Stimulated activated CD8-positive, alpha-beta memory T cell treated with anti-CD3 and anti-CD28 coated beads, Interleukin-4, amount 100 ng/mL, for 48 hours (primary cell): ENCODE results near the gene ROCK2.

ENCODE experiments used
- DNase-seq: peaks from one replicate; pipeline ENCODE4 v3.0.0-alpha.2; 2020

ROCK2 gene

DNA sequence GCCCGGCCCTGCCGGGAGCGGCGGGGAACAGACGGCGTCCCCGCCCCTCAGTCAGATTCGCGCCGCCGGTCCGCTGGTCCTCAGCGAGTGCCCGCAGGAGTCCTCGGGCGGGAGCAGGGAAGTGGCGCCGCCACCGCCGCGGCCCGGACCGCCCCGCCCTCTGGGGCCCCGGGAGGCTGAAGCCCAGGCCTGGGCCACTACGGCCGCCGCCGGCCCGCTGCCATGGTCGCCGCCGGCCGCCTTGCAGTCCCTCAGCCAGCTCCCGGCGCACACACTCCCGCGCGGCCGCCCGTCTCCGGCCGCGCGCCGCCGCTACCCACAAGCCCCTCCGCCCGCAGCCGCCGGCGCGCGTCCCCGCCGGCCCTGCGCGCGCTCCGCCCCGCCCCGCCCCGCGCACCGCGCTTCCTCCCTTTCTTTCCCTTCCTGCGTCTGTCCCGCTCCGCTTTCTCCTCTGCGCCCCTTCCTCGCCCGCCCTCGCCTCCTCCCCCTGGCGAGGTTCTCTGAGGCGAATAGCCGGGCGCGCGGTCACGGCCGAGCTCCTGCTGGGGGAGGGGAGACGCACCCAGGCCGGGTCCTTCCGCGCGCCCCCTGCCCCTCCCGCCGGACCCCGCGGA is at the start of gene ROCK2:
Gene ROCK2, minus strand, starts transcription at position 295 of the 614 bp plus-strand sequence. CDS start 500 bp downstream, outside the sequence.
- DNase-seq, result peak; percentile 80

DNA sequence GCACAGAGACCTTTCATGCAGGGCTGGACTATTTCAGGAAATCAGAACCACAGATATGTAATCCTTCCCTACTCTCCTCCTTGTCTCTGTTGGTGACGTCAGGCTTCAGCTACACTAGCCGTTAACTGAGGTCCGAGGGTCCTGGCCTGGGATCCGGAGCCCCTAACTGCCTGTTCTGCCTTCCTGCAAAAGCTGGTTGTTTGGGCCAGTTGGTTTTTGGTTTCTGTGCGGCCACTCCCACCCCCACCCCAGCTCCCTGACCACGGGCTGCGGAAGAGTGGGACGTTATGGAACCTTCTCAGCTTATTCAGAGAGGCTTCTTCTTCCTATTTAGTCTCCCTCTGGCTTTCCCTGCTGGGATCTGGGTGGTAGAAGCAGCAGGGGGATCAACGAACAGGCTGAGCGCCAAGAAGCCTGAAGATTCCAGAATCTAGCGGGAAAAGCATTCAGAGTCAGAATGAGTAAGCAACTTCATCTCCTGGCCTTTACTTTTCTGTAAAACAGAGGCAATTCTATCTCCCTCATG is 49.3 kb upstream of the ROCK2 start:
- no peak for DNase-seq

DNA sequence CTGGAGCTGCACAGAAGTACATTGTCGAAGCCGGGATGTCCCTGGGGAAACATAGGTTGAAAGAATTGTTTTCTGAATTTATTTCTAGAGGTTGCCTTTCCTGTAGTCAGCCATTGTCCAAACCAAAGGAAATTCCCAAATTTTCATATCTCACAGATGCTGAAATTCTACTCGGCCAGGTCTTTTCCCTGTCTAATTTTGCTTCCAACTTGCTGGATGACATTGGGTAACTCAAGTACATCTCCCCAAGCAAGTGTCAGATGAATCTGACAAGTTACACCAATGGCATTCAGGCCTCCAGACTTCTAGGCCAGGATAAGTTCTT is 47.5 kb upstream of the ROCK2 start:
- no peak for DNase-seq

DNA sequence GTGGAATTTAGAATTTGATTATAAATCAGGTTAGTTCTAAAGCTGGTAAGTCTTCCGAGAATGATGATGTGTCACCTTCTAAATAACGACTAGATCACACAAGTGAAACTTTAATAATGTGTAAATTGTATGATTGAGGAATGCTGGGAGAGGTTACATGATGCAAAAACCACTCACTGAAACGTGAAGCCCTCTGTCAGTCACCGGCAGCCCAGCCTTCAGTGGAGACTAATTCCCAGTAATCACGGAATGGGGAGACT is 45.9 kb upstream of the ROCK2 start:
- DNase-seq, result no peak

DNA sequence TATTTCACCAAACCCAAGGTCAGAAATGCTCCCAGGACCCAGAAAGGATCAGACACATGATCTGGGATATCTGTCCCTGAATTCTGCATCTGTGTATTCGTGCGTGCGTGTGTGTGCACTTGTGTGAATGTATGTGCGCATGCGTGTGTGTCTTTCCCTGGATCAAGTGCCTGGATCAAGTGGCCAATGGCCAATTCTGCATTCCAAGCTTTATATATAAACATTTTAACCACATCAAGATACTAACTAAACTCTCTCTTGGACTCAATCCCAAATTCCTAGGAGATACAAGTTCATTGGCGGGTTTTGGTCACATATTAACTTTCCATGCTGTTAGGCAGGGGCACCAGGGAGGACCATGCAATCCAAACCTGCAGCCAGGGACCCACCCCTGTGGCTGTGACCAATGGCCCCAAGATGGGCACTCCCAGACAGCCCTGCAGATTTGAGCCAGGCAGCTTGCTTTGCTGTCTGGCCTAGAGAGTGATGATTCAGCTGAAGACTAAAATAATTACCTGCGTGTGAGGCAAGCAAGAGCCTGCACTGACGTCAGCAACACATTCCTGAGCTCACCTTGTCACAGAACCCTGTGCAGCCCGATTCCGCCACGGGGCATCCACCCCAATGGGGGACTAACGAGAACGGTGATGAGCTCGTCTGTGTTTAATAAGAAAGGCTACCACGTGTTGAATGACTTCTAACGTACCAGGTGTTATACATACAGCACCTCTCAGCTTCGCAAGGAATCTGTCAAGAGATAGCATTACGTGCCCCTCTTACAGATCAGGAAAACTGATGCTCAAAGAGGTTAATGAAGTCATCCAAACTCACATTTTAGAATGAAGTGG is 45.3 kb upstream of the ROCK2 start:
- no peak for DNase-seq

DNA sequence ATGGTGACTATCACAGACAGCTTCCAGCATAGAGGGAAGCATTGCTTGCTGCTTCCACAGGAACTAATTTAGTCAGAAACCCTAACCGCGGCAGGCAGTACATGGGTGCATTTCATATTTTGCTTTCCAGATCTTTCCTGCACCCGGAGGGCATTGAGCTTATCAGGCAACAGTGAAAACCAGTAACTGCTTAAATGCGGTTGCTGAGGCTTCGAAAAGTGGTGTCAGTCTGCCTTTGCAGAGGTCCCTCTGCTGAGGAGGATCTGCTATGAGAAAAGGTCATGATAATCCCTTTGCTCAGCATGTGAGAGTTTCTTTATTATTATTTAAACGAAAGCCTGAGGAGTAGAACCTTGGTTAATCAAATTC is 44.6 kb upstream of the ROCK2 start:
- no peak for DNase-seq

DNA sequence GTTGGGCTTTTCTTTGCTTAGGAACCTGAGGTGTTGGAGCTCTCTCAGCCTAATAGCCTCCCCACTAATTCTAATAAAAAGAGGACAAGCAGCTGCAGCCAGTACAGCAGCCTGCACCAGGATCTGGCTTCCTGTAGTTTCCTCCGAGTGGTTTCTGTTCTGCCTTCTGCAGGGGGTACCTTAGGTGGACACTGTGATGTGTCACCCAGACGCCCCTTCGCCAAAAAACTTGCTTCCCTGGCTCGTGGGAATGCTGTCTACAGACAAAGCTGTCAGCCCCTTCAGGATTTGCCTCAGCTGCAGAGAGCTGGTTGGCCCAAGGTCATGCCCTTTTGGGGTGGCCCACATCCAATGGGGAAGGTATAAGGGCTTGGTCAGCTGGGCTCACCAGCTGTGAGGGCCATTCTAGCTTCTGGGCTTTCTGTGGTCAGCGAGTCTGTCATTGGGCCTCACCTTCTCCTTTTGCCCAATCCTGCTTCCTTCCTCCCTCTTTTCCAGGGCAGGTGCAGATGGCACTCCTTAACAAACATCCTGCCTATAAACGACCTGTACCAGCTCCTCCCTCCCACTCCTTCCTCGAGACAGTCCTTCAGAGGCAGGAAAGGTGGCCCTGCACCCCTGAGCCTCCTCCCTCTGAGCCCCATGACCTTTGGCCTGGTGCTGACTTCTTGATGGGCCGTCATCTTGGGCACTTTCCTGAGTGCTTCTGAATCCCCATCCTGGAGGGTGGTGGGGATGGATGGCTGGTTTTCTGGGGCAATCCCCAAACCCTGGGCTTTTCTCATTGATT is 44.0 kb upstream of the ROCK2 start:
- no peak for DNase-seq

DNA sequence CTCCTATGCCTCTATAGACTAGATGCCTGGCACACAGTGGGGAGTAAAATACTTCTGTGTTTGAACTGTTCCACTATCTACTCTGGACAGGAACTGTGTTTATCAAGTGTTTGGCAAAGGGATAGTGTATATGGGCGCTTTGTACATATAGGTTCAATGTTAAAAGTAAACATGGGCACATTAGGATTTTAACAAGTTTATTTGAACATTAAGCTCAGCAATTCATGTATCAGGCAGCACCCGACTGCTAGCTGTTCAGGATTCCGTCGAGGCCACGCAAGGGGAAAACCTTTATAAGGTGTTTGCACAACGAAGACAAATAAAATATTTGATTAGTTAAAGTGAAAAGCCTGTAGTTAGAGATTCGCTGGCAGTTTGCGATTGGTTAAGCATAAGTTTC is 43.4 kb upstream of the ROCK2 start:
- DNase-seq, result no peak

DNA sequence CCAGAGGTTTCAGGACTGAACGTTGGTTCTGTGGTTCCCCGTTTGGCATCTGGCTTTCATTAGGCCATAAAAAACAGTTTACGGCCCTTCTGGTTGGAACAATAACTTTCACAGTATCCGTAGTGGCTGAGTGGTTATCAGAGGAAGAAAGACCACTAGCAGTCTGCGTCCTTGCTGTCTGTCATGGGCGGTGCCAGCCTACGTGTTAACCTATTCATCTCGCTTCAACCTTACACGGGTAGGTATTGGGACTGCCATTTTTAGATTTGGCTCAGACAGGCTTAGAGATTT is 42.6 kb upstream of the ROCK2 start:
- DNase-seq, result no peak

DNA sequence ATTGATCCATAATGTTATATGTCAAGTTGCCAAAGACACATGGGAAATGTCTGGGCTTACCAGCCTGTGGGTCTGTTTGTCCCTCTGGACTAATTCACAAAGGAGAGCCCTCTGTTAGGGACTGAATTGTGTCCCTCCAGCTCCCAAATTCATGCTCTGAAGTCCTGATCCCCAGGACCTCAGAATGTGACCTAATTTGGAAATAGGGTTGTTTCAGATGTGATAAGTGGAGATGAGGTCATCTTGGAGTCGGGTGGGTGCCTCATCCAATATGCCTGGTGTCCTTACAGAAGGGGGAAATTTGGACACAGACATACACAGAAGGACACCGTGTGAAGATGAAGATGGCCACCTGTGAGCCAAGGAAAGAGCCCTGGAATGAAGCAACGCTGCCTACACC is 41.4 kb upstream of the ROCK2 start:
- no peak for DNase-seq

DNA sequence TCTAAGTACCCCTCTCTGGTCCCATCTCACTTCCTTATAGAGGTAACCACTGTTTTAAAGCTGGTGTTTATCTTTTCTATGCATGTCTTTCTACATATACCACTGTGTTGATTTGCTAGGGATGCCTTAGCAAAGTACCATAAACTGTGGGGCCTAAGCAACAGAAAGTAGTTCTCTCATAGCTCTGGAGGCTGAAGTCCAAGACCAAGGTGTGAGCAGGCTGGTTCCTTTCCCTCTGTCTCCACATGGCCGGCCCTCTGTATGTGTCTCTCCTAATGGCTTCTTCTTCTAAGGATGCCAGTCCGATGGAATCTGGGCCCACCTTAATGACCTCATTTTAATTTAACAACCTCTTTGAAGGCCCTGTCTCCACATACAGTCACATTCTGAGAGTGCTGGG is 40.8 kb upstream of the ROCK2 start:
- DNase-seq, result no peak

DNA sequence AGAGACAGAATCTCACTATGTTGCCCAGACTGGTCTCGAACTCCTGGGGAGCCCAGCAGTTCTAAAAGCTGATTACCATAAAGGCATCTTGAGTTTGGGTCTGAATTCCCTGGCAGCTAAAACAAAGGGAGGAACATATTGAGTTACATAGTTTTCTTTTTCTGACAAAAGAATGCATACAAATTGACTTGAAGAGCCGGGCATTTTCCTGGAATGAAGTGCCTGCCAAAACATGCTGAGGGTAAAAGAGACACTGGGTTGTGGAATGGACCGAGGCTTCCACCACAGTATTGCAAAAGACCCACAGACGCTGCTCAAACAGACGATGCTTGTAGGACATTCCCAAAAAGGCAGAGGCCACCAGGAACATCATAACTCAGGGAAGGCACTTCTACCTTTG is 35.1 kb upstream of the ROCK2 start:
- no peak for DNase-seq

DNA sequence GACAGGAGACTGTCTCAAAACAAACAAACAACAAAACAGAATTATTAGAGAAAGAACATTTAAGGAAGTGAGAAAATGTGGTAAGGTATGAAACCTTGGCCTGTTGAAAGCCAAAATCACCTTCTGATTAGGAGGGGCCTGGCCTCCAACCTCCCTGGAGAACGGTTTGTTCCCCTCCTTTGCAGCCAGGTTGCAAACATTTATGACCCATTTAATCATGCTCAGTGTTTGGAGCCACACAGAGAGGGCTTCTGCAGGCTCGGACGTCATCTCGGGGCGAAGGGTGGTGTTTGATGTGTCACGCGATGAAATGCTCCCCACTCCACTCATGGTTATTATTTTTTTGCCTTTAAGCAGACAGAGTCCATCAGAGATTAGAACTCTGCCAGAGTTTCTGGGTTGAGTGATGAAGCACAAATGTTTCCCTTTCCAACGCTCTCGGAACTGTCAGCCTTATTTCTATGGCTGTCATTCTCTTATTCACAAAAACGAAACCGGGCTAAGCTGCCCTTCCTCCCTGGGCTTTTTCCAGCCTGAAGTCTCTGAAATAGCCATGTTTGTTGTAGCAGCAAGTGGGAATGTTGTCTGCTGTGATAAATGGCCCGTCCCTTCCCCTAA is 33.6 kb upstream of the ROCK2 start:
- no peak for DNase-seq

DNA sequence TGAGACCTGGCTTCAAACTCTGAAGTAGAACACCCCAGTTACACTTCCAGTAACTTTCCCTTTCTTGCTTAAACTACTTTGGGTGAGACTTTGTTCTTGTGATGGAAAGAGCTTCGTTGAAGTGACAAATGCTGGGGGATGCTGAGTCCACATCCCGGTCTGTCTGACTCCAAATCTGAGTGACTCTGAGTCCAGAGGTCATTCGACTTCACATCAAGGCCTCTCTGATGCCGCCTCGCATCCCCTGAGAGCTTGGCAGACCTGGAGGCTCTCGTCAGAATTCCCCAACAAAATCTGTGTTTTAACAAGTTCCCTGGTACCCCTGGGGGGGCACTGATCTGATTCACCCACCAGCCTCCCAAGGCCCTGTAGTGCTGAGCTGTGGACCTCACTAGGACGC is 31.6 kb upstream of the ROCK2 start:
- no peak for DNase-seq

DNA sequence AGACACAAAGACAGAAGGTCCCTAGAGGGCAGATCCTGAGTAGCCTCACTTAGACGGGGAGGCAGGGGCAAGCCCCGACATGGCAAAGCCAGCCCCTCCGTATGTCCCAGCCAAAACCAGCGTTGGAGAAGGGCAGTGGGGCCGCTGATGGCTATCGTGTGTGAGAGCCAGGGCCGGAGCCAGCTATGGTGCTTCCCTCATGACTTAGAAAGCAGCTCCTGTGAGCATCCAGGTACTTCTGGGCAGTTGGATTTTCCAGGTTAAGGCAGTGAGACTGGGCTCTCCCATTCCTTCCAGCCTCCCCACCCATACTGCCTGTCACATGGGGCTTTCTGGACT is 31.2 kb upstream of the ROCK2 start:
- no peak for DNase-seq

DNA sequence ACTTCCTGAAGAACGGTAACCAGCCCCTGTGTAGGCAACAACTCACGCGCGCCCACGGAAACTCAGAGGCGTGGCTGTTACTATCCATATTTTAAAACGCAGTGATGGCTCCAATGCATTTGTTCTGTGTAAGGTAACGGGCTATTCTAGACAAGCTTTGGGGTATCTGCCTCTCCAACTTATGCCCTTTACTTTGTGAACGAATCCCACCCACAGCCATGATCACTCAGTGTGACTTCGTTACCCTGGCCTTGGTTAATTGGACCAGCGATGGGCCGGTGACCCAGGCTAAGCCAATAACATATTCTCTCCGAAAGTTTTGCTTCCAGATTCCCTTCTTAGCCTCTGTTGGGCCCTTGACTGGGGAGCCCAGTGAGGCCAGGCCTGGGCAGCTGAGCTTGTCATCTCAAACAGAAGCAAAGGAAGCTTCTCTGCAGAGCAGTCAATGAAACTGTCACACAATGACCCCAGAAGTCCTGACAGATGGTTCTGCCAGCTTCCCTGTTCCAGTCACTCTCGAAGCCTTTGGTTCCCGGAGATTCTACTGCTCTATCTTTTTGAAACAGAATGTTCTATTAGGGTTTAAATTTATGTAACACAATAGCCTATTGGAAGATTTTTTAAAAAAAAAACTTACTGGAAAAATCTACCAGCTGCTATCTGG is 30.7 kb upstream of the ROCK2 start:
- DNase-seq, result no peak

DNA sequence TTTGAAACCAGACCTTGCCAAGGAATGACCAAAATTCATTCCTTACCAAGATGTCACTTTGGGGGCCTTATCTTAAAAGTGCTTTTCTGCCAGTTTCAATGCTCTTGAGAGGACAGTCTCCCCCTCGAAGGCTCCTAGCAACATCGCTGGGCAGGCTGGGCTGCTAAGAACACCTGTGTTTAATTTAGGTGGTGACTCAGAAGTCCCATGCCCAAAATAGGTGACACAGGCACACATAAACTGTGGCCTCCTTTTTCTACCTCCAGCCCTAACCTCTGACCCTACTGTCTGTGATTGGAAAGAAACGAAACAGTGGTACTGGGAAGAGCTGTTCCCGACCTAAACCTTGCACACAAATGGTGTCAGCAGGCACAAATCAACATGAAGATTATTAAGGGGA is 28.7 kb upstream of the ROCK2 start:
- DNase-seq, result no peak

DNA sequence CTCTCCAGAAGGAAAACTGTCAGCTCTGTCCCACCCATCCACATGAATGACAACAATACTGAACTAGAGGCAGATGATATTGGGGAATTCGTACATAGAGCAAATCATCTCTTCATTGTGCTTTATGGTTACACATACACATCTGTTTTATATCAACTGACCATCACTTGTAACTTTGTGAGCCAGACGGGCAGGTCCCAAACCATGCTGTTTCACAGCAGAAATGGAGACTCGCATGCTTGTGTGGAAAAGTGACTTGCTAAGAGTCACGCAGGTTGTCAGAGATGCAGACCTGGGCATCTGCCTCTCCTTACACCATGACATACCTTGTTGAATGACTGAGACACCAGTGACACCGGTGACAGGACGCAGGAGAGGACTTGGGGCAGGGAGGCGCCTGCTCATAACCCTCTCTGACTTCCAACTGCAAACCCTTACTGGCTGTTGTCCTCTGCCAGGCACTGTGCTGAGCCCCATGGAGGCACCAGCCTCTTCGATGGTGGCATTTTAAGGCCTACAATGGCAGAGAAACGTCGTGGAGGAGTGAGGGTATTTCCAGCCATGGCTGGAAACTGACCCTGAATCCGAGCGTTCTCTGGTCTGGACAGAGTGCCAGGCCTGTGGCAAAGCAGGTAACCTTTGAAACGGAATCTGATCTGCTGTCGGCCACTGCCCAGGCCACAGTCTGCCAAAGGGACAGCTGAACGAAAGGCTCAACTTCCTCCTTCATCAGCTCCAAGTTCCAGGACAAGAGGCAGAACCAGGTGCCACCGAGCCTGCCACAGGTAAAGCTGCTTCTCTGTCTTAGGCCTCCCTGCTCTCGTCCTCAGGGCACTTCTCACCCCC is 26.9 kb upstream of the ROCK2 start:
- no peak for DNase-seq

DNA sequence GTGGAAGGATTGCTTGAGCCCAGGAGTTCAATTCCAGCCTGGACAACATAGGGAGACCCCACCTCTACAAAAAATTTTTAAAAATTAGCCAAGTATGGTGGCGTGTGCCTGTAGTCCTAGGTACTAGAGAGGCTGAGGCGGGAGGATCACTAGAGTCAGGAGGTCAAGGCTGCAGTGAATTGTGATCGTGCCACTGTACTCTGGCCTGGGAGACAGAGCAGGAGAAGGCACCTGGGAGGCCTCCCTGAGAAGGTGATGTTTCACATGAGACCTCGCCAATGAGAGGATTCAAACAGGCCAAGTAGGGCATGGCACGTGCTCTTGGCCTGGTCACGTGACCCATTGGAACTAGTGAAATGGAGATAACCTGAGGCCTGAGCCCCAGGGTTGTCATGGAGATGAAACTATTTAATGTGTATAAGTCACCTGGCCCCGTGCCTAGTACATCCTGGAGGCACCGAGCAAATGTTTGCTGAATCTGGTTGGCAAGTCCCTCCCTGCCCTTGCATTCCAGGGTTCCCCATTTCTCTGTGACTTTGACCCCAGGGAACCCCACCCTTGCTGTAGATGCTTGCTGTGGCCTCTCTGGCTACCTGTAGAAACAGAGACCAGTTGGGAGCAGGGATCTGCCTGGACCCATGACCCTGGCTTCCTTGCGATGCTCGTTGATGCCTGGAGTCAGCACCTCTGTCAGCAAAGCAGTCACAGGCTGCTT is 26.1 kb upstream of the ROCK2 start:
- DNase-seq, result no peak

DNA sequence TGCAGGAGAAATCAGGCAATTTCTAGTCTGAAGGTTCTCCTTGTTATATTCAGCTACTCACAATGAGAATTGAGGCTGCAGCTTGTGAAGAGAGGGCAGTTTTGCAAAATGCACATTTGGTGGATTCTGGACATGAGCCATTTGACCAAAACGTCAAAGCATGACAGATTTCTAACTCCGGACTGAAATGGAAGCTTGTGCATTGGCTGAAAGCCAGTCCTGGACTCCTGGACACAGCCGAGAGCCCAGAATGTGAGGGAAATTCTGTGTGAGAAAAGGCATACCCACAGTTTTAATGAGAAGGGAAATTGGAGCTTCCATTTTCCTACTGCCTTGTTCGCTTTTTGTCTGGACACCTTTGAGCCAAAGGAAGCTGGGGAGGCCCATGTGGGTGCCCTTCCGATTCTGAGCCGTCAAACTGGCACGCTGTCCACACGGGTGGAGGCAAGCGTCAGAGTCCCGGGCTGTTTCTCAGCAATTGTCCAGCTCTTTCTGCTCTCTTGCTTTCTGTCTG is 23.7 kb upstream of the ROCK2 start:
- DNase-seq, result no peak

DNA sequence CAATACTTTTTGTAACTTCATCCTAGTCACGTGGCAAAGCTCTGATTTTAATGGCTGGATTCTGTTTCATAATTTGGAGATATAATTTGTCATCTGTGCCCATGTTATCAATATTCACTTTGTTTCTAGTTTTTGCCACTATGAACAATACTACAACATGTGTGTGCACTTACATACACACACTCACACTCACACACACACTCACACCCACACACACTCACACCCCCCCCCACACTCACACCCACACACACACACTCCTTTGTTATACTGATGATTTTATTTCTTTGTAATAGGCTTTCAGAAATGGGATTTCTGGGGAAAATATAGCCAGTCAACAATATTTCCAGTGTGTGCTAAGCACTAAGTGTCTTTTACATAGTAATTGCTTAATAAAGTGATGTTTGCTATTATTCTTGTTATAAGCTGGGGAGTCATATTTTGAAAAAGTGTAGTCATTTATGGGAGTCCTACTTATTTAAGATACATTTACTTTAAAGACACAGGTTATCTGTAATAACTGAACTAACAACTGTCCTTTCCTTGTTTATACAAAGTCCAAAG is 22.8 kb upstream of the ROCK2 start:
- DNase-seq, result no peak
